Islet precursor cell (in vitro differentiated cells): ENCODE results near the gene NDST1.
"Not testable (repeated sequence)": the region's sequence is repeated elsewhere in the genome, so short reads cannot be mapped to it uniquely, and the experiment has no call there.

Experiments used
- DNase-seq: peaks from one replicate; pipeline ENCODE4 v3.0.0-alpha.2; 2018

NDST1 gene

DNA sequence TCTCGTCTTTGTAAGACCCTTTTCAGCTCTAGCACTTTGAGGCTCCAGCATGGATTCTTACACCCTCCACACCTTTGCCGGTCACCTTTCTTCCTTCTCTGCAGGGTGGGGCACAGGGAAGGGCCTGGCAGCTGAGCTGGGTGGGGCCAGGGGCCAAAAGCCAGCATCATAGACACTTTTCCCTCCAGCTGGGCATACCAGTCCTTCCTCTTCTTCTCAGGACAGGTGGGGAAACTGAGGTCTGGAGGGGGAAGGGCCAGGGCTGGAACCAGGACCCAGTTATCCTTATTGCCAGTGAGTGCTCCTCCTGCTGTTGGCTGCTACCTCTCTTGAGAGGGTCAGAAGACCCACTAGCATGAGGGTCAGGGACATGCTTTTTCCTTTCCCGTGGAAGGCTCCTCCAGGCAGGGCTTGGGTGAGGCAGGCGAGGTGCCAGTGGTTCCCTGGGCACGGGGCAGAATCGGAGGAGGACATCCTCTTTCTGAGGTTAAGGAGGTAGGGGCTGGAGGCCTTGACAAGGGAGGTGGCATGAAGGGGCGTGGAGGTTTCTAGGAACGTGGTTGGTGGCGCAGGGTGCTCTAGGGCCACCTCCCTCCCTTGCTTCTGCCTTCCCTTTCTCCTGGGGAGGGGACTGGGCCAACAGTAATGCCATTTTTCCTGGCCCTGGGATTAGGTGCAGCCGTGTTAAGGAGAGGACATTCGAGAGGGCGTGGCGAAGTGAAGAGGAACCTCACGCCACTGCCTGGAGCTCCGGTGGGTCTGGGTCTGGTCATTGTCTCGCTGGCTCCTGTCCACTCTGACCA lies at the start of gene NDST1:
Gene NDST1, plus strand, starts transcription at position 658 of the 803 bp plus-strand sequence. CDS start 13,124 bp downstream, outside the sequence.
- DNase-seq, result no peak

DNA sequence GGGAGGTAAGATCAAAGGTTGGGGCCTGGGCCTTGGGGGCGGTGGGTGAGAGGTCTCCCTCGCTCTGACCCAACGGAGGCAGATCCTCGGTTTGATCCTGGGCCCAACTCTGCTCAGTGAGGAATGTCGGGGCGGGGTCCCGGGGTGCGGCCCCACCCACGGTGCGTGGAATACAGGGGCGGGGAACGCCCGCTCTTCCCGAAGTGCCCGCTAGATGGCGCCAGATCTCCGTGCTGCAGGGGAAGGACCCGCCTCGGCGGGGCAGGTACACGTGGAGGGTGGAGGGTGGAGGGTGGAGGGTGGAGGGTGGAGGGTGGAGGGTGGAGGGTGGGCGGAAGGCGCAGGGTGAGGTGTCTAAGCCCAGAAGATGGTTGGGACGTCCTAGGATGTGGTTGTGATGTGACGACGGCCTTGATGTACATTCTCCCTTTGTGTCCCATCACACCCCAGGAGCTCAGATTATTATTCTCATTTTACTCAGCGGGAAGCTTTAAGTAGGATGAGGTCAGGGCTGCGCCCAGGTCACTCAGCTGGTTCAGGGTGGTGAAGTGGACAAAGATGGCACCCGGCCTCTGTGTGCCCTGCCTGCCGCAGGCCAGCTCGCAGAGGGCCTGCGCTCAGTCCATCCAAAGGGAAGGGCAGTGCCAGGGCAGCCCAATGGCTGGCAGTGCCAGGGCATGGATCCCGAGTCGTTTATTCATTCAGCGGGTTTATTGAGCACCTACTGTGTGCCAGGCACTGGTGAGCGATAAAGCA lies 49.0 kb upstream of the NDST1 start:
- peak; percentile 92 for DNase-seq

DNA sequence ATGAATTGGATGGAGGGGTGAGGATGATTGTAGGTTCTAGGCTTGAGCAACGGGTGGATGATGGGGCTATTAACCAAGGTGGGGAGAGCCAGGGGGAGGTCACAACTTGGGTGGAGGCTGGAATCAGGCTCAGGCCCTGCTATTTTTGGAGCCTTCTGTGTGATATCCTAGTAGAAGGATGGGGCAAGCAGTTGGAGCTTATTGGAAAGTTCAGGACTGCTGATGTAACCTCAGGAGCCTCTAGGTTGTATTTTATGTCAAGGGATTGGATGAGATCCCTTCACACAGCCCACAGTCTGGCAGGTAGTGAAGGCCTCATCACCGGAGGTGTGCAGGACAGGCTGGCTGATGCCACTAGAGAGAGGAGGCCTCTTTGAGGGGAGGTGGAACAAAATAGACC lies 47.1 kb upstream of the NDST1 start:
- DNase-seq, result no peak

DNA sequence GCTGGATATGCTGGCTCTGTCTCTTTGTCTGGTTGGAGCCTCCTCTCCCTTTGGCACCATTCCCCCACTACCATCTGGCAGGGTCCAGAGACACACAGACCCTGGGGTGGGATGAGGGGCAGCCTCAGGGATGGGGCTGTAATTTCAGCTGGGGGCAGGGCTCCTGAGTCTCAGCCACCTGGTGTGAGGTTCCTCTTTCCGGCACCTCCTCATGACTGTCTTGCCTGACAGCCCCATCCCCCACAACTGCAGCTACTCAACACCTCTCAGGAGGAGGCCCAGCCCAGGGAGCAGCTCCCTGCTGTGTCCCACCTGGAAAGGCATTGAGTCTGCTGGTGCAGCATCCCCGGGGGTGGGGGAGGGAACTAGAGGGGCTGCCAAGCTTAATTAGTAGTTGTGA lies 46.7 kb upstream of the NDST1 start:
- DNase-seq, result no peak

DNA sequence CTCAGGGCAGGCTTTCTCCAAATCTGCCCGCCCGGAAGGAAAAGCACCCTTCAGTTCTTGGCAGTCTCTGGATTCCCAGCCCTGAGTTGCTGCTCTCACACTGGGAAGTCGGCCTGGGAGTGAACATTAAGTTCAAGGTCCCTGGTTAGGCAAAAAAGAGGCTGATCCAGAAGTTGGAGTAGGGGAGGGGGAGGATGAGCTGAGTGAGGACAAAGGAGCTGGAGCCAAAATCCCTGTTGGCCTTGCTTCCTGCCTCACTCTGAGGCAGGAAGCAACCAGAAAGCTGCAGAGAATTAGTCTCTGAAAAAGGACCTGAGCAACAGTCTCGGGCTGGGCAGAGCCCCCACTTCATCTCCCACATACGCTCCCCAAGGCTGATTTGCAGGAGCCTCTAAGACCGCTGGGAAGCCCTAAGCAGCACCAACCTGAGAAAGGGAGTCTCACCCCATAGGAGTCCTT lies 43.3 kb upstream of the NDST1 start:
- peak; percentile 68 for DNase-seq

DNA sequence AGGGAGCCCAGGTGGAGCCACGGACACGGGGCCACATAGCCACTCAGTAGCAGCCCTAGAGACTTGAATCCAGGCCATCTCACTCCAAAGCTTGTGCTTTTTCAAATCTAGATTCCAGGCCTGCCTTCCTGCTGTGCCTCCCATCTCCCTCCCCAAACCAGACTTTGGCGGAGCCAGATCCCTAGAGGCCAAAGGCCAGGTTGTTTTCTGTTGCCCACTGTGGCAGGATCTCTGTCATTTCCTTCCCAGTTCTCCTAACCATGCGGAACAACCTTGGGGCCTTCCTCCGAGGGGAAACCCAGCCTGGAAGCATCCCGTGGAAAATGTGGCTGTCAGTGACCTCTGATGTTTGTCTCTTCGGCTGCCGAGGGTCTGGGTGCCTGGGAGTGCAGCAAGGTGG lies 42.0 kb upstream of the NDST1 start:
- DNase-seq, result no peak

DNA sequence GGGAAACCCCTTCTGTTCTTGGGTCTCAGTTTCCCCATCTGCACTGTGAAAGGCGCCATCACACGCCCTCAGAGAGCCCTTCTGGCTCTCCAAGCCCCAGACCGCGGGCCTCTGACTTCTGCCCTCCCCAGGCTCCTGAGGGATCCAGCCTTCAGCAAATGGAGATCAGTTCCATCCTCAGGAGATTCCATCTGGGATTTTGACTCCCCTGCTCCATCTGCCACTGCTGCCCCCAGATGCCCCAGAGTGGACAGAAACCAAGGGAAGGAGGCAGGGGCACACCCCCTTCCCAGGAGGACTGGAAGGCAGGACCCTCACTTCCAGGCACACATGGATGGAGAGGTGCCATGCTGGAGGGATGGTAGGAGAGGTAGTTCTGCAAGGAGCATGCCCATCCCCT lies 39.7 kb upstream of the NDST1 start:
- no peak for DNase-seq

DNA sequence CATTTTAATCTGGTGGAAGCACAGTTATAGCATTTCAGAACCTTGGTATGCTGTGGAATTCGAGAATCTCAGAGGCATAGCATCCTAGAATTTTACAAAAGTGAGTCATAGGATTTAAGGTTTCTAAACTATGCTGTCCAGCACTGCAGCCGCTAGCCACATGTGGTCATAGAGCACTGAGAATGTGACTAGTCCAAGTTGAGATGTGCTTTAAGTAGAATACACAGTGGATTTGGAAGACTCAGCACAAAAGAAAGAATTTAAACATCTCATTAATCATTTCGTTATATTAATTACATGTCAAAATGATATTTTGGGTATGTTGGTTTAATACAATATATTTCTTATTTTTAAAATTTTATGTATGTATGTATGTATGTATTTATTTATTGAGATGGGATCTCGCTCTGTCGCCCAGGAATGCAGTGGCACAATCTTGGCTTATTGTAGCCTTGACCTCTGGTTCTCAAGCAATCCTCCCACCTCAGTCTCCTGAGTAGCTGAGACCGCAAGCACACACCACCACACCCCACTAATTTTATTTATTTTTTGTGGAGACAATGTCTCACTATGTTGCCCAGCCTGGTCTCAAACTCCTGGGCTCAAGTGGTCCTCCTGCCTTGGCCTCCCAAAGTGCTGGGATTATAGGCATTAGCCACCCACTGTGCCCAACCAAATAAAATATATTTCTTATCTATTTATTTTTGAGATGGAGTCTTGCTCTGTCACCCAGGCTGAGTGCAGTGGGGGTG lies 38.0 kb upstream of the NDST1 start:
- peak; percentile 88 for DNase-seq

DNA sequence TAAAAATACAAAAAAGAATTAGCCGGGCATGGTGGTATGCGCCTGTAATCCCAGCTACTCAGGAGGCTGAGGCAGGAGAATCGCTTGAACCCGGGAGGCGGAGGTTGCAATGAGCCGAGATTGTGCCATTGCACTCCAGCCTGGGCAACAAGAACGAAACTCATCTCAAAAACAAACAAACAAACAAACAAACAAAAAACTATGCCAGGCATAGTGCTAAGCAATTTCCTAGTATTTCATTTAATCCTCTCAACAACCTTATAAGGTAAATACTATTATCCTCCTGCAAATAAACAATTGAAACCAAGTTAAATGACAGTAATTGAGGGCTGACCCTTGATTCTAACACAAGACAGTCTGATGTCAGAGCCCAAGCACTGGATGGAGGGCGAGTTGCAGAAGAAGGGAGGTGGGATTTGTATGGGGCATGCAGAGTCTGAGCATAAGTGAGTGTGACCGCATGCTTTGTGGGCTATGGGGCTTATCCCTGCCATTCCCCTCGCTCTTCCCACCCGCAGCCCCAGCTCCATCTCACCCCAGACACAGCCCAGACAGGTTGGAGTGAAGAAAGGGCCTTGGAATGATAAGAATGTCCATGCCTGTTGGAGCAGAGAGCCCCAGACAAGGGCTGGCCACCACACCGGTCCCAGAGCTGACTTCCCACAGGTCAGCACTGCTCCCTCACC lies 34.1 kb upstream of the NDST1 start:
- DNase-seq, result peak; percentile 100

DNA sequence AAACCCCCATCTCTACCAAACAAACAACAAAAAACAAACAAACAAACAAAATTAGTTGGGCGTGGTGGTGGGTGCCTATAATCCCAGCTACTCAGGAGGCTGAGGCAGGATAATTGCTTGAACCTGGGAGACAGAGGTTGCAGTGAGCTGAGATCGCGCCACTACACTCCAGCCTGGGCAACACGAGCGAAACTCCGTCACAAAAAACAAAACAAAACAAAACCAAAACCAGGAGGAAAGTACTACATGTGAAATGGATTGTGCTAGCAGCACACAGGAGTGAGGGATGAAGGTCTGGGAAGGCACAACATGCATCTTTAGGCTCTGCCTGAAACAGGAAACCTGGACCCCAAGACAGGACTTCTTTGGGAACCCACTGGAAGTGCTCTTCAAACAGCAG lies 31.4 kb upstream of the NDST1 start:
- not testable (repeated sequence) for DNase-seq

DNA sequence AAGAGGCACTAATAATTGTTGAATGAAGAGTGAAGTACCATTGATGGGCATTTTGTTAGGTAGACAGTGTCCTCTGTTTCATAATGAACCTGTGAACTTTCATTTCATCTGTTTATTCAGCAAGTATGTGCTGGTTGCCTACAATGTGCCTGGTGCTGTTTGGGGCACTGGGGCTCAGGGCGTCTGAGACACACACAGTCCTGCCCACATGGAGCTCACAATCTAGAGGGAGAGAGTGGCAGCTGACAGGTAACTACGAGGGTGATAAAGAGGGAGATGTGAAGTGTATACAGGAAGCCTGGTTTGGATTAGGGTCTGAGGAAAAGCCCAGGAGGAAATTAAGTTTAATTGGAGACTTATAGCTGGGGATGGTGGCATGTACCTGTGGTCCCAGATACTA lies 28.5 kb upstream of the NDST1 start:
- DNase-seq, result no peak

DNA sequence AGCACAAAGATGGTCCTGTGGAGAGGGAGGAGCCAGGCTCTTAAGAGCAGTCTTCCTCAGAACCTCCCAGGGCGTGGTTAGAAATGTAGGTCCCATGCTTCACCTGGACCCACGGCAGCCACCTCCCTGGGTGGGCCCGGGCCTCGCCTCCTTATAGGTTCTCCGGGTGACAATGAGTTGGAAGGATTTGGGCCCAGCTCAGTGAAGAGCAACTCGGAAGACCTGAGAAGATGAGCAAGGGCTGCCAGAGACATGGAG lies 26.3 kb upstream of the NDST1 start:
- DNase-seq, result no peak

DNA sequence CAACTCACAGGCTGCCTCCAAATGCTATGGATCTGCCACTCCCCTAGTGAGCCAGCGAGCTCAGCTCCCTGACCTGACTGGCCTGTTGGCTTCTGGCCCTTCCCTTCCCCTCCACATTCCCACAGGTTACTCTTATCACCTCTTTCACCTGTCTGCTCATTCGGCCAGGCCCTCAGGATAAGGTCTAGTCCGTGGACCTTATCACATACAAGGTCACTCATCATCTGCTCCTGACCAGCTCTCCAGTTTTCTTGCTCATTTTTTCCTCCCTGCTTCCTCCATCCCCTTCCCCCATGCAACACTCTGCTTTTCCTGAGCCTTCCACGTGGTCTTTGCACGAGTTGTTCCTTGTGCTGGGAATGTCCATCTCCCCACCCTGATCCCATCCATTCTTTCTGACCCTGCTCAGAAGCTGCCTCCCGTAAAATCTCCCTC lies 25.9 kb upstream of the NDST1 start:
- no peak for DNase-seq

DNA sequence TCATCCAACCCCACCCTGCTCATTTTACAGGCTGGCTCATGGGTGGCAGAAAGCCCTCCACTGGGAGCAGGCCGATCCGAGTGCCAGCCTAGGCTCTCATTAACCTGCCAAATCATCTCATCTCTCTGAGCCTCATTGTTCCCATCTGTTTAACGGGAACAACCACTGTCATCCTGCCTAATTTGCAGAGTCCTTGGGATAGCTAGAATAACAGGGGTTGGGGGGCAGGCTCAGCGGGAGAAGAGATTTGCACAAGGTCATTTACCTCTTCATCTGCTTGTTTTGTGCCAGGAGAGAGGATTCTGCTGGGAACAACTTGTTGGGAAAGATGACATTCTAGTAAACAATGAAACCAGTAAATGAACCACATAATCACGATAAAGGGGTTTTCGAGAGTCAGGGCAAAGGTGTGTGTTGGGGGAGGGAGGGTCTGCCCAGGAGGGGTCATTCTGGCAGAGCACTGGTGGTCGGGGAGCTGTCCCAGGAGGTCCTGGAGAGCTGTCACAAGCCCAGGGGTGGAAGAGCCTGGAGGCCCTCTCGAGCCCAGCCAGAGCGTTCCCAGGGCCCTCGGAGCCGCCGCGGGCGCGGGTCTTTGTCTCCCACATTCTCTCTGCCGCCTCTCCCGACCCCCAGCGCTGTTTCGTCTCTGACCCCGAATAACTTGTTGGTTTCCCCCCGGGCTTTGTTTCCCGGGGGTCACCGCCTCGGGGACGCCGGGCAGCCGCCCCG lies 22.8 kb upstream of the NDST1 start:
- no peak for DNase-seq

DNA sequence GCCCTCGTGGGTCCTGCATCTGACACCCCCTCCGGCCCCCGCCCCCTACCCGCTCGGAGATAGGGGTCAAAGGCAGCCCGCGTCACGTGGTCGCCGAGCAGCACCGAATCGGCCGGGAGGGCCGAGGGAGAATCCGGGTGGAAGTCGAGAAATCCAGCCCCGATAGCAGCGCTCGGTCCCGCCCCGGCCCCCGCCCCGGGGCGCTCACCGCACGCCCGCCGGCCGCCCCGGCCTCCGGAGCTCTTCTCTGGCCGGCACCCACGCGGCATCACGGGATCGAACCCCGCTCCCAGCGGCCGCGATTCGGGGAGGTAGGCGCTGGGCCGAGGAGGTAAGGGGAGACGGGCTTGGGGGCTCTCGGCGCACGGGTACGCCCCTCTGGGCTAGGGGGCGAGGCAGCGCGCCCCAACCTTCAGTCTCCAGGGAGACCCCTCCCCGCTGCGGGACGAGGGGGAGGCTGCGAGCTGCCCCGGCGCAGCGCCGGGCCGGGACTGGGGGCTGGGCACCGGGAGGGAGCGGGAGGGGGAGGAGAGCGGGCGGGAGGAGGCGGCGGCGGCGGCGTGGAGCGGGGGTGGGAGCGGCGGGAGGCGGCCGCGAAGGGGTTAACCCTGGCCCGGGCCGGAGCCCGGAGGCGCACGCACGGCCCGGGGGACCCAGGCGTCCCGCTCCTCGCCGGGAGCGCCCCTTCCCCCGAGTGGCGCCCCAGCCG lies 22.1 kb upstream of the NDST1 start:
- peak; percentile 89 for DNase-seq

DNA sequence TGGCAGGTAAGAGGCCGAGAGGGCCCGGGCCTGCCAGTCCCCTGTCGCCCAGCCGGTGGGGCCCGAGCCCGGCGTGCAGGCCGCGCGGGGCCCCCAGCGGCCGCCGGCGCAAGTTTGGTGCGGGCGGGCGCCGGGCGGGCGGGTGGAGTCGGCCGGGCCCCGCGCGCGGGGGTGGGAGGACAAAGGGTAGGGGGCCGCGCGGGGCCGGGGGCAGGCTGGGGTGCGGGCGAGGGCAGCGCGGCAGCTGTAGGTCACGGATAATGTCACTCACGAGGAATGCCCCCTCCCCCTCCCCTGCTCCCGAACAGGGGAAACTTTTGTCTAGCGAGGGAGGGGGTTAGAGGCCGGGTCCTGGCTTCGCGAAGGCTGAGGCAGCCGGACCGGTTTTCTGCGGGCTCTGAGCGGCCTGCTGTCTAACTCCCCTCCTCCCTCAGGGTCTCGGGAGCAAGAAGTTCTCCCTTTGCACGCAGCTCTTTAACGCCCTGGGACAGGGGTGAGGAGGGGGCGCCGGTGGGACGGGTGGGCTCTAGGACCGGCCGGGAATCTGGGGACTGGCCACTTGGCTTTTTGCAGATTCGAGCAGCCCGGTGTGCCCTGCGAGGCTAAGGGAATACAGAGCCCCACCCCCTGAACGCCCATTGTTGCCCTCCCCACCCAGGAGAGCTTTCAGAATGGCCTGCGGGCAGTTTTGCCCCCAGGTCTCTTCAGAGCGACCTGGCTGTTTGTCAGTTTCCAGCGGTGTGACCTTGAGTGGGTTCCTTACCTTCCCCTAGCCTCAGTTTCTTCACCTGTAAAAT lies 21.3 kb upstream of the NDST1 start:
- peak; percentile 99 for DNase-seq

DNA sequence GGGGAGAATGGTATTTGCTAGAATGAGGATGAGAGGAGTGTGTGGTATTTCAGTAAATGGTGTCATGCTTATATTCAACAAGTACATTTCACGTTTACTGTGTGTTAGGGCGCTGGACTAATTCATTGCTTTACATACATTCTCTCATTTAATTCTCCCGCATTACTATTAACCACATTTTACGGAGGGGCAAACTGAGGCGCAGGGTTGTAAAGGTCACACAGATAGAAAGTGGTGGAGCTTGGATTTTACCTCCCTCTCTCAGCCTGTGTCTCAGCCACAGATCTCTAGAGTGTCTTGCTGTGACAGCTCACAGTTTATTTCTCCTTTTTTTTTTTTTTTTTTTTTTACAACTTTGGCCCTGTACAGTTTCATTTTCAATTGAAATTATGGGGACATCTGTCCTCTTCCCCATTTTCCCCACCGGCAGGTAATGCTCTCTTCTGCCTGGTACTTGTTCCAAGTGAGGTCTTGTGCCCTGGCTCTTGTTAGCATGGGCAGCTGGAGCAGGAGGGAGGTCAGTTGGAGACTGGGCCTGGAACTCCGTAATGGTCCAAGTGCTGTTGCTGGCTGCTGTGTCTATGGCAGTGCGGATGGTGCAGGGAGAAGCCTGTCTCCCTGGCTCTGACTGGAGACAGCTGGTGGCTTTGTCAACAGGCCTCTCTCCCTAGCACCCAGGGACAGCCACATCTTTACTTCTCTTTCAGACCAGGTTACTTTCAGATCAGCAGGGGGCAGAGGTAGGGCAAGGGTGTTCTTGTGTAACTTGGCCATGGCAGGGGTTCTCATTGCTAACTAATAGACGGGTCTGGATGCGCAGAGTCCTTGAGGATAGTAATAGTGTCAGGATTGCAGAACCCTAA lies 20.5 kb upstream of the NDST1 start:
- peak; percentile 73 for DNase-seq

DNA sequence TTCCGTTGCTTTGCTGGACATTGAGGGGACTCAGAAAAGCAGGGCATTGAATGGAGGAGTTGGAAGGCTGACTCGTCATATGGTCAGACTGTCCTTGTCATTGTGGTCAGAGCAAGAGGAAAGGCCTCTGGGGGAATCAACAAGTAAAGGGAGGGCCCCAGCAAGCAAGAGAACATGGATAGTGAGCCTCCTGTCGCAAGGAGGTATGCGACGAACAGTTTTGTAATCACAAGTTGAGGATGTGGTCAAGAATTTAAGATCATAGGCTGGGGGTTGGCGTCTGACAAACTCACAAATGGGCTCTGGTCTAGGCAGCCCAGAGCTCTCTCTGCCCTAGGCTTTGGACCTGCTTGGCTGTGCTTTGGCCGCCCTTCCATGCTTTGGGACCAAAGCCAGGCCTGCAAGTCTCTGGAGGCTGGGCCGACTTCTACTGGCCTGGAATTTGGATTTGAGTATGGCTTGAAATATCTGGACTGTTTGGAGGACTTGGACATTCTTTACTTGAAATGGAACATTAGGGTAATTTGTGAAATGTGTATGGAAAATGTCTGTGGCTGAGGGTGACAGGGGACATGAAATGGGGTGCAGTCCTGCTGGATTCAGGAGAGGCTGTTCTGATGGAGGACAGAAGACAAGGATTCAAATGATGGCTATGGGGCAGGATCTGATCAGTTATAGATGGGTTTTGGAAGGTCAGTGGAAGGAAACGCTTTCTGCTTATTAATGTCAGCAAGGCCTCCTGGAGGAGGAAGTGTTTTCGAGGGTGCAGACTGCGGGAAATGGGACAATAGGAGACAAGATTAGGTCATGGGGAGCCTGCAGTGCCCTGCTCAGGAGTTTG lies 19.2 kb upstream of the NDST1 start:
- no peak for DNase-seq
